ENCODE results near the gene ITPR2.

ITPR2 gene

GRCh38 chr12:26728205-26729050 is 104.6 kb downstream of the ITPR2 start:
- no peak overlapping the region for H3K27ac Mint-ChIP-seq
- H3K36me3 Mint-ChIP-seq (ENCODE audit: low read depth) = no peaks in the 10 kb centered on the region
- peaks cover 7% of the 10 kb centered on the region for H3K4me1 Mint-ChIP-seq

GRCh38 chr12:26727482-26728204 is 105.4 kb downstream of the ITPR2 start:
- TF ChIP-seq CTCF (IDR thresholded peaks at IDR 0.05) = no peak
- H3K4me1 Mint-ChIP-seq = peaks cover 7% of the 10 kb centered on the region
- peaks cover 4% of the 10 kb centered on the region for H3K27me3 Mint-ChIP-seq (ENCODE audit: low read depth, poor library complexity)
- no peaks in the 10 kb centered on the region for H3K9me3 Mint-ChIP-seq
- no peak overlapping the region for H3K27ac Mint-ChIP-seq
- no peaks in the 10 kb centered on the region for H3K36me3 Mint-ChIP-seq (ENCODE audit: low read depth)
- no peak for DNase-seq
- no peak overlapping the region for H3K4me3 Mint-ChIP-seq

More at GRCh38 chr12:26728205-26729050, 104.6 kb downstream of the ITPR2 start:
- no peak for TF ChIP-seq CTCF (IDR thresholded peaks at IDR 0.05)
- DNase-seq = no peak
- H3K9me3 Mint-ChIP-seq = no peaks in the 10 kb centered on the region
- peaks cover 4% of the 10 kb centered on the region for H3K27me3 Mint-ChIP-seq (ENCODE audit: low read depth, poor library complexity)
- no peak overlapping the region for H3K4me3 Mint-ChIP-seq

- no peak for TF ChIP-seq CTCF (IDR thresholded peaks at IDR 0.05)
- Mint-ChIP-seq H3K4me1 (peaks cover 7% of the 10 kb centered on the region), H3K27me3 (ENCODE audit: low read depth, poor library complexity) (peaks cover 4% of the 10 kb centered on the region), H3K27ac (no peak overlapping the region), H3K36me3 (ENCODE audit: low read depth) (no peaks in the 10 kb centered on the region), H3K4me3 (no peak overlapping the region), H3K9me3 (no peaks in the 10 kb centered on the region)
- no peak for DNase-seq
These were observed 106.0 kb downstream of the ITPR2 start for GRCh38 chr12:26726956-26727355.

GRCh38 chr12:26725276-26725916 is 107.6 kb downstream of the ITPR2 start:
- no peak for DNase-seq
- Mint-ChIP-seq H3K27me3 (ENCODE audit: low read depth, poor library complexity) (peaks cover 4% of the 10 kb centered on the region), H3K36me3 (ENCODE audit: low read depth) (no peaks in the 10 kb centered on the region), H3K4me3 (no peak overlapping the region), H3K27ac (no peak overlapping the region), H3K9me3 (no peaks in the 10 kb centered on the region), H3K4me1 (peaks cover 7% of the 10 kb centered on the region)
- no peak for TF ChIP-seq CTCF (IDR thresholded peaks at IDR 0.05)

GRCh38 chr12:26724309-26724702 is 108.7 kb downstream of the ITPR2 start:
- Mint-ChIP-seq H3K27me3 (ENCODE audit: low read depth, poor library complexity) (peaks cover 4% of the 10 kb centered on the region), H3K27ac (no peak overlapping the region), H3K9me3 (no peaks in the 10 kb centered on the region), H3K36me3 (ENCODE audit: low read depth) (no peaks in the 10 kb centered on the region), H3K4me3 (no peak overlapping the region), H3K4me1 (peaks cover 7% of the 10 kb centered on the region)
- no peak for TF ChIP-seq CTCF (IDR thresholded peaks at IDR 0.05)
- DNase-seq = no peak

Data from nephron progenitor cell (in vitro differentiated cells).